DMS53 treated with DMSO at 0.1 percent for 48 hours (cell line): Measurements from ENCODE around the gene PTPRR.

Source experiments
- DNase-seq: peaks from one replicate; lab custom pipeline; 2025; ENCODE audit not compliant: unreplicated experiment; lab: John Stamatoyannopoulos, UW

PTPRR gene

DNA sequence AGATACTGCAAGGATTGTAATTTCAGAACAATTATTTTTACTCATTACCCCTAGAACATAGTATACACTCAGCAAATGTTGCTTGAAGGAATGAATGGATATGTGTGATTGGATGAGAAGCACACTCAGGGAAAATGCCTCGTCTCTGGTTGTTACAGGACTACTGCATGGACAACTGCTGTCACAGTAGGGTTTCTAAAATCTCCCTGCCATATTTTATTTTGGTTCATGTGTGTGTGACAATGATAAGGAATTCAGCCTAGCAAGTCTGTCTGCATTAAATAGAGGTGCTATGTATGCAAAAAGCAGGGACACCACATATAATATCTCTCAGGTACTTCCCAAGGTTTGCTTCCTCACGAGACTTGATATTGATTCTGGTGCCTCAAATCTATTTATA lies 1.4 kb downstream of the PTPRR start:
- DNase-seq, result no peak

DNA sequence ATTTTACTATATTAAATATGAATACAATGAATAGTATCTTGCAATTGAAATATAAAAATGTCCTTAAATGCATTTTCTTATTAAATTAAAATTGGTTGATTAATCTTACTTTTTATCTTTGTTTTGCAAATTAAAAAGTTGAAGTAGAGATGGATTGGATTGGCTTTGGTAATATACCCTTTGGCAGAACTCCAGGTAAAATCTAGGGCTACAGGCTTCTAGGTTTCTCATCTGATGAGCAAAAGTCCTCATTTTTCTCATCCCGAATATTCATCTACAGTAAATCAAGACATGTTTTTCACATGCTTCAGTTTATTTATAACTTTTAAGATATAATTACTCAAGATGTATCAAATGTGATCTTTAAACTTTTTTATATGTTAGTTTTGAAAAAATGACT lies 2.2 kb downstream of the PTPRR start:
- no peak for DNase-seq

DNA sequence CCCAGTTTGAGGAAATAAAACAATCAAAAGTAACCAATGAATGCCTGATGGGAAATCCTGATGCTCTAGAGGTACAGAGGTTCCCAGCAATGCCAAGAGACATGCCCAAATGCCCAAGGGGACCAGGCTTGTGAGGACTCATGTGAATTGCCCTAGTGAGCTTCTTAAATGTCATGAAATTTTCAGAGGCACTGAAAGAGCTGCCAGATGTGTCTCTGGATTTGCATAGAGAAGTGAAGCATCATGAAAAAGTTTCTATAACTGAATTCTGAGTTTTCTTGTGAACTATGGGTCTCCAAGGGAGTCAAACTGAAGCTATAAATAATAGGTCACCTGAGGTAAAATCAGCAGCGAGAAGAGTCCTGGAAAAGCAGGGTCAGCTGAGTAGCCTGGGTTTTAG lies 9.9 kb downstream of the PTPRR start:
- no peak for DNase-seq

DNA sequence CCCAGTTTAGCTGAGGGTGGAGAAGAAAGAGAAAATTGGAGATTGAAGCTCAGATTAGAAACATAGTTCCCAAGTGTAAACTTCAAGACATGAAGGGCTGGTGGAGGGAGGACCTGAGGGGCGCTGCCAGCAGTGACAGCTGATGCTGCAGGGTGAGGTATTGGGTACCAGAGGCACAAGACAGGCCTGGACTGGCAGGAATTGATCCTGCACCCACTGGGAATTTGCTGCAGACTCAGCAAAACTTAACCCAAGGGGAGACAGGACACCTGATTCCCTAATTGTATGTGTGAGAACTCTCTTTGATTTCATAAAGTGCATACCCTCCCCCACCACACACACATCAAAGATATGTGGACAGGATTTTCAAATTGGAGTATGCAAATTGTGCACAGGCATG lies 11.6 kb downstream of the PTPRR start:
- DNase-seq, result no peak

DNA sequence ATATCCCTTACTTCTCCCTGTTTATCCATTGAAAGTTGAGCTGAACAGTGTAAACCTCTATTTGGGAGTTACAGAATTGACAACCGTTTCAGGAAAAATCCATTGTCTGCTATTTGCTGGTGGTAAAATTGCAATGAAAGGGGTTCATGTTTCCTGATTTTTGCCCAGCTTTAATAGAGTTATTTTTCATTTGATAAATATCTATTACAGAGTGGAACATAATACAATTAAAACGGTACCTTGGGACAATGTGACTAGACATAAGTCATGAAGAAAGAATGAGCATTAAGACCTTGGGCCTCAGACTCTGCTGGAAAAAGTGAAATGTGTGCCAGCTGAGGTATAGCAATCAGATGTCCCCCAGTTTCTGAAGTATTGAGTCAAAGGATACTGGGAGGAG lies 13.1 kb downstream of the PTPRR start:
- no peak for DNase-seq

DNA sequence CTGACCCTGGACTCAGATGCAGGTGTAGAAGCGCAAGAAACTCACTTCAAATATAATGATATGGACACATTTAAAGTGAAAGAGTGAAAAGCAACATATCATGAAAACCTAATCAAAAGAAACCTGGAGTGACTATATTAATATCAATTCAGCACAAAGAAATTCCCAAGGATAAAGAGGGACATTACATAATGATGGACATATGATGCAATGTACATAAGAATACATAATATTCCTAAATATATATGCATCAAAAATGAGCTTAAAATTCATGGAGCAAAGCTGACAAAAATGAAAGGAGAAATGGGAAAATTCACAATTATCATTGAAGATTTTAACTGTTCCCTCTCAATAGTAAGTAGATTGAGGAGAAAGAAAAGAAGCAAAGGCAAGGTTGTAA lies 24.6 kb downstream of the PTPRR start:
- DNase-seq, result no peak

DNA sequence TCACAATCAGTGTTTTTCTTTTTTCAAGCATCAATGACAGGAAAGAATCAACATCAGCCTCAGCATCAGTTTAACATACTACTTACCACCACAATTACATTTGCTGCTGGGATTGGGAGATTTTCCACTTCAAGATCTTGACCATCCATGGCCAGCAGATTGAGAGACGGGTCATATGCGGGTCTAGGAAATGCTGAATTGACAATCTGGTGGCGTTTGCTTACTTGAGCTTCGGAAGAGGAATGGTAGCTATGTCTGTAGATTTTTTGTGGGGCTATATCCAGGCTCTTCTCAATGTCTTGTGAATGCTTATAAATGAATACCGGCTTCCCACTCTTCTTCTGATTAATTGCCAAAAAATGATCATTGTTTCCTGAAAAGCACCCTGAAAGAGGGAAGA lies 27.9 kb downstream of the PTPRR start:
- no peak for DNase-seq

DNA sequence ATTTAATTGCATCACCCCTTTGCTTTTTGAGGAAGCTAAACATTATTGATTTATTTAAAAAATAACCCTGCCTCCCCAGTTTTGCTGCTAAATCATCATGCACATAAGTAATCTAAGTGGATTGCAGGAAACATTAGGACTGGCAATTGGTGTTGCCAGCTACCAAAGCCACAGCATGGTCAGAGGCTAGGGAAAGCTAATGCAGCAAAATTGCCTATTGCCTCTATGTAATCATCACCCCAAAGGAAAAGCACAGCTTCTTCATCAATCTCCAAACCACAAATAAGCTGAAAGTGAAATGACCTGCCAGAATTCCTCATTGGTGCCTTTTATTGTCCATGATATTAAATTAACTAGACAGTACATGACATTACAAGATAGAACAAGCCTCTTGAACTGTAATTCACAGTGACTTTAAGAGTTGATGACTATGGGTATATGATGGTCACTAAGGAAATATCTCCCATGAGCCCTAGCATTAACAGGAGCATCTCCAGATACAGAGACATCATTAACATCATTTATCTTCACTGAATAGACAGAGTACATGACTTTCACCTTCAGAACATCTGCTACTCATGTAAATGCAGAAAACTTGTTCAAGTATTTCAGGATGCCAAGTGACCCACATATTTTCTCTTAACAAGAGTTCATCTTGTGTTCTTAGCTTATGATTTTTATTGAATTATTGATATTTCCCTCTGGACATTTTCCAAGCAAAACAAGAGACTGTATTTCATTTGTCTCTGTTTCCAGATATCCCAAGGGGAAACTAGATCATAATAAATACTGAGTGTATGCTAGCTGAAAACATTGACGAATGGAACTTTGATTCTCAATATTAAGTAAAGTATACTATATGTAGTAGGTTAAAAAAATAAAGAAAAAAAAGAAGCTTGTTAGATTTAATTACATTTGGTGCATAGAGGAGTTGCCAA lies 29.4 kb downstream of the PTPRR start:
- DNase-seq, result no peak

DNA sequence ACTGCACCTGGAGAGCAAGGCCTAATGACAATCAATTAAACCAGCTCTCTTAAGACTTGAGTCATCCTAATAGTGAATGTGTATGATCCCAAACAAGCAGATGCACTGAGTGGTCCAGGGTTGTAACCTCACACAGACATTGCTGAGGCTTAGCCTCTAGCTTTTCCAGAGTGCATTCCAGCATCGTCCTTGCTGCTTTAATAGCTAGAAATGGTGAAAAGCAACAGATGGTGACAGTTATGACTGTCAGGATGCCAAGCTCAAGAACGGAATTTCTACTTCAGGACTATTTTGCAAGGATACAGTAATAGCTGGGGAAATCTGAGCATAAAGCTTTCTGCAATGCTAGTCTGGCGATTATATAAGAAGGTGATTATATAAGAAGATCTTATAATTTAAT lies 34.6 kb downstream of the PTPRR start:
- no peak for DNase-seq

DNA sequence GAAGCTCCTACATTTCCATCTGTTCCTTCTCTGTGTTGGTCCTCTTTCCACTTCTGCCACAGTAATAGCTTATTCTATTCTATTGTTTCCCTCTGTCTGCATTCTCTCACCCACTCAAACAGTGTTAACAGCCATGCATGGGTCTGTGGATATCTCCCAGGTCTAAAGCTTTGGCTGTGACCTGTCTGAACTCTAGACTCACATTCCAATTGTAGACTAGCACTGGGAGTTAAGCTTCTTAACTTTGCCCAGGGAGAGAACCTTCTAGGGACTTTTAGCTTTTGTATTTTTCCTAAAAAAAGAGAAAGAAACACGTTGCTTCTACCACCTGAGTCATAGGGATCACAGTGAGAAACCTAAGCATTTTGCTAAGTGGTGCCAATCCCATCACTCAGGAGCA lies 36.7 kb downstream of the PTPRR start:
- no peak for DNase-seq

DNA sequence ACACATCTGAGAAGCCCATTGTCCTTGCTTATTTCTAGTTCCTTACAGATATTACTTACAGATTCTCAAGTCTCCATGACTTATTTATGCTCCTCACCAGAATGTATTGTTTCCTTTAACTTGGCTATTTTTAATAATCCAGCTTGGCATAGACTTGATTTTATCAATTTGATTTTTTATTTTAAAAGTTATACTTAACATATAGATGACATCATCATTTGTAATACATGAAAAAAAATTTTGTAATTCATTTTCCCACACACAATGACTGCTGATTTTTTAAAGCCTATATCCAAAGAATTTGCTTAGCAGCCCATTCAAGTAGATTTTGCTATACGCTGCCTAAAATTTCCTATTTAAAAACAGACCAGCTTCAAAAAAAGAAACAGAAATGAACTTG lies 39.8 kb downstream of the PTPRR start:
- DNase-seq, result no peak

DNA sequence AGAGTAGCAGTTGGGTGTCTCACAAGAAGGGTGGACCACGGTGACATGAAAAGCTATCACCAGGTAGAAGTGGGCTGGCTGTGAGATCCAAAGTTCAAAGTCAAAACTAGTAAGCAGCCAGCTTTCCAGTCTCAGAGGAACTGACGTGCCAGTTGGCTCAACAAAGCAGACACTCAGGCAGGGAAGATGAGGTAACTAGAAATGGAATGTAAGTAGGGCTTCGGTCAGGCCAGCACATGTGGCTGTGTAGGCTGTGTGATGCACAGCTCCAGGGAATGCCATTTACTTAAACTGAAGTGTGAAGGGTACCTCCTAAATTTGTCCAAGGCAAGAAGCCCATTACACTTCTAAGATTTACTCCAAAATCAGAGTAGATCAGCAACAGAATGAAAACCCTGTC lies 43.6 kb downstream of the PTPRR start:
- no peak for DNase-seq

DNA sequence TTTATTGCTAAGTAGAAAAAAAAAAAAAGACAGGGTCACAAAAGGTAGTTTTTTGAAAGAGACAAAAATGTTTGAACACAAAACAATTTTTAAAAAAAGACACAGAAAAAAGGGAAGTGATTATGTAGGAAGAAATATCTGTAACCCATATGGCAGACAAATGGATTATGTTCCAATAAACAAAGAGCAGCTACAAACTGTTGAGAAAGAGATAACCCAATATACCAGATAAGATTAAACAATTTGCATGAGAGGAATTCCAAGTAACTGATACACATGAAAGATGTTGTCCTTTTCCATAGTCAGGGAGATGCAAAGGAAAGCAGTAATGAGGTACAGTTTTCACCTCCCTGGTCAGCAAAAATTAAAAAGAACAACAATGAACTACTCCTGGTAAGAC lies 44.9 kb downstream of the PTPRR start:
- no peak for DNase-seq

DNA sequence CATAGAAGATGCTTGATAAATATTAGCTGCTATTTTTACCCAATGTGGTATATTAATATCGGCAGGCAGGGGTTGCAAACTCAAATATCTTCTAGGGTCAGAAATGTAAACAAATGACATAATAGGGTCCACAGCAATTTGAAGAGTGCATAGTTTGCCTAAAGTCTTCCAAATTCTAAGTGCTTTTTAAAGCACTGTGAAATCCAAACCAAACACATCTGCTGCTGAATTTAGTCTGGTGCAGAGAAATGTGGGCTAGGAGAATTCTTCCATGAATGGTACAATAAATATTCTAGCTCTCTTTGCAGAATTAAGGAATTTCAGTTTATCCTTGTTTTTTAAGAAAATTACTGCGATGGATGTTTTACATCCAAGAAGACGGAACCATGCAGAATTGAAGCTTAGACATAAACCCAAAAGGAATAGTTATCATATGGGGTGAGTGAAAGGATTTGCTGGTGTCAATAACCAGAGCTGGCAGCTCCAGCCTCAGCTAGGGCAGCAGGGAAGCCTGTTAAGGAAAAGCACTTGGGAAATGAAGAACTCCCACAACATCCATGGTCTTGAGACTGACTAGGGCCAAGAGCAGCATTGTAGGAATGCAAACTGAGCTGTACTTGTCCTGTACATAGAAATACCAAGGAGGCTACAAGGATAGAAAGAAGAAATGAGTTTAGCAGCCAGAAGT lies 65.5 kb downstream of the PTPRR start:
- no peak for DNase-seq

DNA sequence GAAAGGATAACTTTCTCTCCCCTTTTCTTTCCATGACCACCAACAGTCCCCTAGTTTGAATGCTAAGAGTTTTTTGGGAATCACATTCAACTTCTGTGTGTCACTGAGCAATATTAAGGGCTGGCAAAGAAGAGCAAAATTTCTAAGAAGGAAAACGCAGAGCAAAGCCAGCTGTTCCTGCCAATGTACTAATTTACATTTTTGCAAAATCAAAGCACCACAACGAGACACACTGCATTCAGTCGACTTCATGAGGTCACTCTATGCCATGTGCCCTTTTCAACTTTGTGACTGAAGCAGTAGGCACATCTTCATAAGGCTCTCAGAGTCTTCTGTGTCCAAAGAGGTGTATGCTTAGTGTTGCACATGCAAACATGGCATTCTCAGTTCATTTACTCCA lies 66.4 kb downstream of the PTPRR start:
- DNase-seq, result no peak

DNA sequence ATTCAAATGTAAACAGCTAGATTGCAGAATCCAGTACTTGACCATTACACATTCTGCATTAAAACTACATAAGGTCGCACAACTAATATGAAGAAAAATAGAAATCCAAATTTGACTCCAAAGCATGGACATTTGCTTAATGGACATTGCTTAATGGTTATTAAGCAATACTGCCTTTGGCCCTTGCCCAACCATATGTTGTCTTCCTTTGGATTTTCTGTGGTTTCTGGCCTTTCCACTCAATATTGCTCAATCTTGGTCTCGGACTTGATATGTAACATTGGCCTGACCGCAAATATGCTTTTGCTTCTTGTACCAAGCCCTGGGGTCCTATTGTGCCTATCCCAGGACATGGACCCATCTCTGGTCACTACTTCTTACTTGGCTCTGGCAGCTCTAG lies 67.2 kb downstream of the PTPRR start:
- DNase-seq, result no peak

DNA sequence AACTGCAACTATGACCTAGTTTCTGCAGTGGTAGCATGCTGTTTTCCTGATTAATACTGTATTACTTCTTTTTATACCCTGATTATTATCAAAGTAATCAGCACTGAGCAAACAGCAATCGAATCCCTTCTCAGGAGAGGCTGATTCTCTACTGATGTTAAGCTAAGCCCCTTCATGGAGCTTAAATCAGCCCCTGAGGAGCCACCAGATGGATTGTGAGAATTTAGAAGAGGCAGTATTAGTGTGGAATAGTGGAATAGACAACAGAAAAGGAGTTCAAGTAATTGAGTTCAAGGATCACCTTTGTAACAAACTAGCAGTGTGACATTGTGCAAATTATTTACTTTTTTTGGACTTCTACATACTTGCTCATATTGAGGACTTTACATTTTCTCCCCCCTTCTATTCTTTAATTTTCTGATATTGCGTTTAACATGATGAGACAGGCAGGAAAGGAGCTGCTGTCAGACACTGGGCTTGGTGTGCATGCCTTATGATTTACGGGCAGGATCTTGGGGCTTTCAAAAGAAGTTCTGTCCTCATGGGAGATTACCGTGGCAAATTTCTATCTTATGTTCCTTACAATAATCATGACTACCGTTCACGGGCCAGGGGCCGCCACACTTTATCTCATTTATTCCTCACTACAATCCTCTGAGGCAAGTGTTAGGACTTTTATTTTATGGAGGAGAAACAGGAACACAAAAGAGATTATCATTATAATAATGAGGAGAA lies 68.0 kb downstream of the PTPRR start:
- DNase-seq, result no peak

DNA sequence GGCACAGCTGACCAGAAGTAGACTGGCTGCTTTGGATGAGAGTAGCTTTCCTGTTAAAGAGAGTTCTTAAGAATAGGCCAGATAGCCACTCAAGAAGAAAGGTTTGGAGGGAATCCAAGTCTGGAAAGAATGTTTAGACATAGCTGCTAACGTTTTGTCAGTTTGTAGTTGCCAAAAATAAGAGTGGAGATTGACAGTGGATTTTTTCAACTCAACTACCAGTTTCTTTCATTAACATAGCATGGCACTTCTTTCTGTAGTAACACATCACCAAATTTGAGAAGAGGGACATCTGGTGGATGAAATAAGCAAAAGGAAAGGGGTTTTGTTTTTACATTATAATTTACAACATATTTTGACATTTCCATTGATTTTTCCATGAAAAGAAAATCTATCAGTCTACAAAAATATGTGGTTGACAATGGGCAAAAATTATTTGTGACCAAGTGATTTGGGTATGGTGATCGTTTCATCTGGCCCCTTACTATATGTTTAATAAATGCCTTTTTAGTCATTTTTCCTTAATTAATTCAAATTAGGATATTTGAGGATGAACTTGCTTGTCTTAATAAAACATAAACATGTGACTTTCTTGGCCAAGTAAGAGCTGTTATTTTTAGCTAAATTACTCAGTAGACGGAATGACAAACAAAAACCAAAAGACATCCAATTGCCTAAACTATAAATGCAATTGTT lies 71.1 kb downstream of the PTPRR start:
- DNase-seq, result peak; percentile 58

DNA sequence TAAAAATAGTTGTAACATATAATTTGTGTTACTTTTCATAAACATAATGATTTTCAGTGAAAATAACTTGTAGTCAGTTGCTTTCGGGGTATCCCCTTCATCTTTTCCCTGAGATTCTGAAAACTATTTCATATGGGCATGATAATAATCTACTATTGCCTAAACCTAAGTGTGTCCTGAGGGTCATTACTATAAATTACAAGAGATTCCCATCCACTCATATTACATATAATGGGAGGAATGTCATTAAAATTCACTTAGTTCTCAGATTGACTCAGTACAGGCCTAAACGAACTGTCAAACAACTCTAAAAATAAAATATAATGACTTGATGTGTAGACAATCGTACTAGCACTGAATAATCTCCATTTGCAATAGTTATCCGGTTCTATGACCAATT lies 72.7 kb downstream of the PTPRR start:
- DNase-seq, result no peak

DNA sequence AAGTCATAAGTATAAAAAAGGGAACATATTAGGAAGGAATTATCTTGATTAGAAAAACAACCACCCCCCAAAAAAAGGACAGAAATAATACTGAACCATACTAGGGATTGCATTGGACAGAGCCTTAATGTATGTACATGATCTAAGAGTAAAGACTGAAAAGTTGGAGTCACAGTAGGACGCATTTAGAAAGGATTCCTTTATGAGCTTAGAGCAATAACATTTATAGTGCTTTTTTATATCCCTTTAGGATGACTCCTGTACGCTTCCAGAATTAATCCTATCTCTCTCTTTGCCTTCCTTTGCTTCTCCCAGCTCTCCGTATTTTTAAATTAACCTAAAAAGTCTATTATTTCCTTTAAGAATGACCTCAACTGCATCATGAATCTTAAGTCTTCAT lies 75.3 kb downstream of the PTPRR start:
- no peak for DNase-seq

DNA sequence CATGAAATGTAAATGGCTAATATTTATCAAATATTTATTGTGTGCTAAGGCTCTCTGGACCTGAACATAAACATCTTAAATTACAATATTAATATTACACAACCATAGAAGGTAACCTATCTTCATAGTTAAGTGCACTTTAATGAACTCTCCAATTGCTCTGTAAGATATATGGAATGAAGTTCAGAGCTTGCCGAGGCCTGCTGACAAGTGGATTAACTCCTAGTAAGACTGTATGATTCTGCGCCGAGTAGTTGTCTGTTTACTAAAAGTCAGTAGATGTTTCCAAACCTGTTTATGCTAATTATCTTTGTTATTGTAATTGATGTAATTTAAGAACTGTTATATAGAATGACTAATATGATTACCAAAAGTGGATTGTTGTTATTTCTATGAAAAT lies 77.2 kb downstream of the PTPRR start:
- peak; percentile 66 for DNase-seq
